Astrocyte of the spinal cord (primary cell): Measurements from ENCODE around the gene SYPL2.
A peak's percentile ranks its signal among the peaks of the same experiment; 100 is the strongest.

Experiments used
- DNase-seq: peaks from one replicate; pipeline ENCODE4 v3.0.0; 2011; ENCODE audit warnings: low read depth, low spot score
- H3K4me3 ChIP-seq: 2 replicates; pipeline ENCODE4 v1.5.1; 2011; ENCODE audit warnings: low read depth, mild to moderate bottlenecking, low read length, moderate library complexity
- in situ Hi-C: cut with HindIII; loops from 2 replicates; pipeline ENCODE4 v1.10.0; 2017; ENCODE audit warnings: low sequenced_read_pairs
- TF ChIP-seq, protein P1 (sequence below): IDR thresholded peaks from 2 replicates; pipeline ENCODE4 v1.5.1; 2012; ENCODE audit warnings: low read depth, mild to moderate bottlenecking, low read length, inconsistent platforms

SYPL2 gene

DNA sequence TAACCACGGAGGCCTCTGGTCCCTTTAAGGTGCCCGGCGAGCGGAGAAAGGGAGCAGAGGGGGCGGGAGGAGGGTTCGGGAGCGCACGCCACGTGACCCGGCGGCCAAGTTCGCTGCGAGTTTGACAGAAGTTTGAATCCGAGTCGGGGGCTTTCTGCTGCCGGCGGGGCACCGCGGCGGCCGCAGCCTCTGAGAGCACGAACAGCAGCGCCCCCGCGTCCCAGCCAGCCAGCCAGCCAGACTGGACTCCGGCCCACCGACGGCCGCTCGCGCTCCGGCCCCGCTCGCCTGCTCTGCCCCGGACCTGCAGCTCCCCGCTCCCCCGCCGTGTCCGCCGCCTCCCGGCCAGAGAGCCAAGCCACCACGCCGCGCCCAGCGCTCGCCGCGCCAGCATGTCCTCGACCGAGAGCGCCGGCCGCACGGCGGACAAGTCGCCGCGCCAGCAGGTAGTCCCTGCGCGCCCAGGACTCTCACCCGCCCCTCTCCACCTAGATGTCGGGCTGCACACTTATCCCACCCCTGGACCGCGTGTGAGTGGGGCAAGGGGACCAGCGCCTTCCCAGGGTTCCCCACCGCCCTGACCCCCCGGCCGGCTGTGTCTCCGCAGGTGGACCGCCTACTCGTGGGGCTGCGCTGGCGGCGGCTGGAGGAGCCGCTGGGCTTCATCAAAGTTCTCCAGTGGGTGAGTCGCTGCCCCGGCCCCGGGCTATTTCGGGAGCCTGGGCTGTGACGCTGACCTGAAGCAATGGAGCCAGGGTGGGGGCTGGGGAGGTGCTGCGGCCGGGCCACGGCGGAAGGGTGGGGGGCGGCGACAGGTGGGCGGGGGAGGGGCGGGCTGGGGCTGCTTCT, at the start of gene SYPL2:
TSS of gene SYPL2 (plus strand) at position 95 of the 849 bp plus-strand sequence. CDS start at position 393, 298 bp downstream.
- in situ Hi-C loops, result no loop called here
- TF ChIP-seq, protein P1, sequence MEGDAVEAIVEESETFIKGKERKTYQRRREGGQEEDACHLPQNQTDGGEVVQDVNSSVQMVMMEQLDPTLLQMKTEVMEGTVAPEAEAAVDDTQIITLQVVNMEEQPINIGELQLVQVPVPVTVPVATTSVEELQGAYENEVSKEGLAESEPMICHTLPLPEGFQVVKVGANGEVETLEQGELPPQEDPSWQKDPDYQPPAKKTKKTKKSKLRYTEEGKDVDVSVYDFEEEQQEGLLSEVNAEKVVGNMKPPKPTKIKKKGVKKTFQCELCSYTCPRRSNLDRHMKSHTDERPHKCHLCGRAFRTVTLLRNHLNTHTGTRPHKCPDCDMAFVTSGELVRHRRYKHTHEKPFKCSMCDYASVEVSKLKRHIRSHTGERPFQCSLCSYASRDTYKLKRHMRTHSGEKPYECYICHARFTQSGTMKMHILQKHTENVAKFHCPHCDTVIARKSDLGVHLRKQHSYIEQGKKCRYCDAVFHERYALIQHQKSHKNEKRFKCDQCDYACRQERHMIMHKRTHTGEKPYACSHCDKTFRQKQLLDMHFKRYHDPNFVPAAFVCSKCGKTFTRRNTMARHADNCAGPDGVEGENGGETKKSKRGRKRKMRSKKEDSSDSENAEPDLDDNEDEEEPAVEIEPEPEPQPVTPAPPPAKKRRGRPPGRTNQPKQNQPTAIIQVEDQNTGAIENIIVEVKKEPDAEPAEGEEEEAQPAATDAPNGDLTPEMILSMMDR, result no peak
- DNase-seq, result no peak
- peak within 1 kb of the TSS; percentile 37 for H3K4me3 ChIP-seq

DNA sequence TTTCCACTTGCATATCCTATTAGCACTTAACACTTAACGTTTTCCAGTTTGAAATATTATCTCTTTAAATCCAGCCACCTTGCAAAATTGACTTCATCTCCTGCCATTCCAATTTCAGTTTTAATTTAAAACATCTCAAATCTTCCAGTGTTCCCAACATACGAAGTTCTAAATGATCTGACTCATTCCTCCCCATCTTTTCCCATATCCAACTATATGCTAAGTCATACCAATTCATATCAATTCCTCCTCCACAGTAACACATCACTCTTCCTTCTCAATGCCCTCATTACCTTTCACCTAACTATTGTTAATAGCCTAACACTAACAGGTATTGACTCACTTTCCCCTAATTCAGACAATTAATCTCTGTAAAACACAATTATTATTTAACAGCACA, 42.8 kb upstream of the SYPL2 start:
- in situ Hi-C loops, result no loop called here
- DNase-seq, result no peak
- TF ChIP-seq, protein P1, result no peak
- no peak overlapping the region for H3K4me3 ChIP-seq

DNA sequence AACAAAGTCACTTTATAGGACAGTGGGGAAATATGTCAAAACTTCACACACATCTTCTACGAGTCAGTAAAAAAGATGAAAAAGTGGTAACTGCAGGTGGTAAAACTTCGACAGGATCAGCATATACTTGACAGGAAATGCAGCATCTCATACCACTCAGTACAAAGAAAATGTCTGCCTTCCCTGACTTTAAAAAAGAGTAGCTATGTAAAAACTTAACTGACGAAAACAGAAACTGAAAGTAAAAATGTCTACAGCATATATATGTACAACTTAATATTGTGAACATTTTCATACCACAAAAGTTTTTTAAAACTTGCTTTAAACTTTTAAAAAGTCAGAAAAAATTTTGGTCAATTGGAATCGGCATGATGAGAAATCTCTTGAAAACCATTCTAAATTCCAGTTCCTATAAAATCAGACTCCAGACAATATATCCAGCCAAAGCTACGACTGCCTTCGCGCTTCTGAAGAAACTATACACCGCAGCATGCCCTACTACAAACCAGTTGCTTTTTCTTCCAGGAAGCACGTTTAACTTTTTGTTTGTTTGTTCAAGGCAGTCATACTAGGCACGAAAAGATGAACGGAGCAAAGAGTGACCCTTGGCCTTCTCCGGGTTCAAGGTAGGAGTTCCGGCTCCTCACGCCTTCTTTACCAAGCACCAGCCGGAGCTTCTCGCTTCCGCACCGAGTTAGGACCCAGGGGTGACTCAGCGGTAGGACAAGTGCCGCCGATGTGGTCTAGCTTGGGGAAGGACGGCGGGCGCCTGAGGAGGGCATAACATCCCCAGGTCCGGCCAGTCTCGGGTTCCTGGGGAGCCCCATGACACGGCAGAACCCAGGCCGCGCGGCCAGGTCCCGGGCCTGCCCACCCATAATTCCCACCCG, 40.7 kb upstream of the SYPL2 start:
- TF ChIP-seq, protein P1, result no peak

DNA sequence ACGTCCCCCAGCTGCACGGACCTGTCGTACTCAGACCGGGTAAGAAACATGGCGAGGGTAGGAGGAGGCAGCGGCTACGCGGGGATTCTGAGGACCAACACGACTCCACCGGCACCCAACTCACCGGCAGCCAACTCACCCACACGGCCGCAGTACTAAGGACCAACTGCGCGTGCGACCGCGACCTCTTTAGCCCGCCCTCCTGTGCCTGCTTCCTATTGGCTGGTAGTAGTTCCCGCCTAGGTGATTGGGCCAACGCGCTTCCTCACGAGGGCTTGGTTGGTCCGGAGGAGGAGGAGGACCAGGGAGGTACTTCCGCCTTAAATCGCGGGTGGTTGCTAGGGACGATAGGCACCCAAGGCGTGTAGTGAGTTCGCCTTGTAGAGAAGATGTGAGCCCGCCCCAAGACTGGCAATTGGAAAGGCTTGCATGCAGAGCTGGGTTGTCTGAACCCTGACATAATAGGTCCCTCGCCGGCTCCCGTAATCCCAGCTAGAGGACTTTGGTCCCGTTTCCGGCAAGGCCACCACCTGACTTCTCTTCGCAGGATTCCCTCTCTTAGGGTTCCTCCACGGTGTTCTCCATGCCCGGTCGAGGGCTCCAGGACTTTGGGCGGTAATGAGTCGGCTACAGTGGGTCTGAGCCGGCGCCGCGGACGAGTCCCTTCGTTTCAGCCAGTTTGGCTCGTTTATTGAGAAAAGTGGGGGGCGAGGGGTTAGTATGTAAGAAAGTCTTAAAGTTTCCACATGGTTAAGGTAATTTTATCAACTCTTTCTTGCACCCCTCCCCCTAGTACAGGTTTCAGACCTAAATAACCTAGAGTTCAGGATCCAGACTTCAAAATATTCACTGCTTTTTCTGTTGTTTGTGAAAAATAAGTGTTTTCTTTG, 39.8 kb upstream of the SYPL2 start, which contains the start of gene PSMA5:
TSS of gene PSMA5 (minus strand) at position 168 of the 890 bp plus-strand sequence. CDS start at position 50, 118 bp downstream.
- peak within 1 kb of the TSS; percentile 87 for H3K4me3 ChIP-seq
- TF ChIP-seq, protein P1, result no peak
- DNase-seq, result peak; percentile 99
- in situ Hi-C loops, result no loop called here

More for the DNA sequence above, 40.7 kb upstream of the SYPL2 start:
- DNase-seq, result peak; percentile 42
- in situ Hi-C loops, result no loop called here
- H3K4me3 ChIP-seq, result peak overlapping the region; percentile 87

DNA sequence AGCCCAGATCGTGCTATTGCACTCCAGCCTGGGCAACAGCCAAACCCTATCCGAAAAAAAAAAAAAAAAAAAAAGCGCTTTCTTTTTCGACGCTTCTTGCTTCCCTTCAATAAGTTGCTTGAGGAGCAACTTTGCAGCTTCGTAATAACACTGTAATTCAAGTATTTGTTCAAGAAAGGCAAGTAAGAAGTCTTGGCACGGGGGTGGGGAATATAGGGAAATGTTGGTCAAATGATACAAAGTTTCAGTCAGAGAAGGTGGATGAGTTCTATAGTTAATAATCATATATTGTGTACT, 39.2 kb upstream of the SYPL2 start:
- in situ Hi-C loops, result no loop called here
- TF ChIP-seq, protein P1, result no peak
- no peak for DNase-seq
- peak overlapping the region; percentile 87 for H3K4me3 ChIP-seq

DNA sequence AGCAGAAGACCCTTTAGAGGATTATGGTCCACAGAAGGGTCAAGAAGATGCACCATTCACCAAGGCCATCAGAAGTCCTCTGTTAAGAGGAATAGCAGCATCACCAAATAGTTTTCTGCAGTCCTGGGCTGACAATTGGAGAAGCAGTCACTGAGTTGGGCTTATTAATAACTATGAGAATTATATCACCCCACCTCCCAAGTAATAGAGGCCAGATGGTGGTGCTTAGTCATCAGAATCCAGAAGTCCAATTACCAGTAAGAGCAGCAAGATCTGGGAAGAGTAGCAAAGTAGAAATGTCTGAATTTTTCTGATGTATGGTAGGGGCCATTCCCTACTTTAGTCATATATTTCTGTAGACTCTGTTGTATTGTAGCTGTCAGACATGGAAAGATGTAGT, 34.0 kb upstream of the SYPL2 start:
- in situ Hi-C loops, result no loop called here
- H3K4me3 ChIP-seq, result no peak overlapping the region
- TF ChIP-seq, protein P1, result no peak
- no peak for DNase-seq
